GM12874 (cell line): Measurements from ENCODE around the gene OLFML2A.

Experiments
- CTCF ChIP-seq: IDR thresholded peaks from 2 replicates; pipeline ENCODE4 v1.5.1; 2011; ENCODE audit warnings: low read depth, mild to moderate bottlenecking, control low read depth, low read length, moderate library complexity; ENCODE audit not compliant: insufficient read depth

OLFML2A gene

GRCh38 chr9:124843456-124844034 lies 66.6 kb downstream of the OLFML2A start:
- TF ChIP-seq CTCF = no peak

- TF ChIP-seq CTCF = no peak
Measured at GRCh38 chr9:124844291-124844690, 67.4 kb downstream of the OLFML2A start.

DNA sequence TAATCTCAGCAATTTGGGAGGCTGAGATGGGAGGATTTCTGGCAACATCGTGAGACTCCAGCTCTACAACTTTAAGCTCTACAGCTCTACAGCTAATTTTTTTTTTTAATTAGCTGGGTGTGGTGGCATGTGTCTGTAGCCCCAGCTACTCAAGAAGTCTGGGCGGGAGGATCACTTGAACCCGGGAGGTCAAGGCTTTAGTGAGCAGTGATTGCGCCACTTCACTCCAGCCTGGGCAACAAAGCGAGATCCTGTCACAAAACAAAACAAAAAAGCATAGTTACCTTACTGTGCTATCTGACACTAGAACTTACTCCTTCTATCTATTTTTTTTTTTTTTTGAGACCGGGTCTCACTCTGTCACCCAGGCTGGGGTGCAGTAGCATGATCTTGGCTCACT lies 70.0 kb downstream of the OLFML2A start:
- no peak for TF ChIP-seq CTCF

GRCh38 chr9:124849801-124850200 lies 72.9 kb downstream of the OLFML2A start:
- TF ChIP-seq CTCF = no peak

DNA sequence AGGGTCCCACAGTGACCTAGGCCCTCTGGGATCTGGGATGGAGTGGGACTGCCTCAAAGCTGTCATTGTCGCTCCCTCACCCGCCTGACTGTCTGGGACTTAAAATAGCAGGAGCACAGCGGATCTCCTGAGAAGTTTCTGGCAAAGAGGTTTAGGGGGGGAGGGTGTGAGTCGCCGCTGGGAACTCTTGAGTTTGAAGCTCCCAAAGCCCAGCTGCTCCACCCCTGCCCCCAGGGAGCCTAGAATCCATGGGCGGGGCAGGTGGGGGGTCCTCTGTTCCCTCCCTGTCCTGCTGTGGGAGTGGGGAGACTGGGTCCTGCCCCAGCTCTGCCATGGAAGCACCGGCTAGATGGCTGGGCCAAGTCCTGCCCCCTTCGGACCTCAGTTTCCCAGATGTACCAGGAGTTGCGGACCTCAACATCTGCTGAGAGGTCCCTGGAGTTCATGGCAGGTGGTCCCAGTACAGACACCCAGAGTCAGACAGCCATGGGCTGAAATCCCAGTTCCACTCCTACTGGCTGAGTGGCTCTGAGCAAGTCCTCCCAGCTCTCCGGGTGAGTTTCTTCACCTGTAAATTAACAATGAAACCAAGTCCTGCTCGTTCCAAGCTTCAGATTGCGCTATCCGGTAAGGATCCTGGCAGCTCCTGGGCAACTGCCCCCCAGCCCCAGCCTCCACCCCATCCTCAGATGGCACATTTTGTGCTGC lies 75.3 kb downstream of the OLFML2A start:
- TF ChIP-seq CTCF = no peak

DNA sequence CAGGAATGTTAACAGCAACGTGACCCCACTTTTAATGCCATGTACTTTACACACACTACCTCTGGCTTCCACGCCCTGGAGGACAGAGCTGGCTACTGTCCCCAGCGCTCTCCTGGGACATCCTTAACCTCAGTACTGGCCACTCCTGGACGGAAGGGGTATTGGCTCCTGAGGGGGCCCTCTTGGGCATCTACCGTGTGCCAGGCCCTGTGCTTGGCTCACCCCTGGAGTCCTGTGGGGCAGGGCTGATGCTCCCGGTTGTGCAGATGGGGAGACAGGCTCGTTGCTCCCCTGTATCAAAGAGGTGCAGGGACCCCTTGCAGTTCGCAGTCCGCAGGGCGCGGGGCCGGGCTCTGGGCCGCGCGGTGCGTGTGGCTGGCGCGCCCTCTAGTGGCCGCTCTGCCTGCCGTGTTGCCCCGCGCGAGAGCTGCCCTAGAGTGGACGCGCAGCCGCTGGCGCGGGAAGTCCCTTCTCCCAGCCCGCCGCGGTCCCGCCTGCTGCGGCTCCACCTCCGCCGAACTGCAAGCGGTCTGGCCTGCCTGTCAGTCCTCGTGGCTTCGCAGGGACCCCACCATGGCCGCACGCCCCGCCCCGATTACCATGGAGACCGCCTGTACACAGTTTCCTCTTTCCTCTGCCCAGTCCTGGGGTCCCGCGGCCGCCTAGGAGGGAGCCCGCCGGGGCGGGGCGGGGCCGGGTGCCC lies 76.0 kb downstream of the OLFML2A start, which contains the start of gene WDR38:
TSS of gene WDR38 (plus strand) at position 632 of the 703 bp plus-strand sequence. CDS start 72 bp downstream, outside the sequence.
- TF ChIP-seq CTCF = peak; percentile 96

- no peak for TF ChIP-seq CTCF
Measured at GRCh38 chr9:124853605-124854143, 76.7 kb downstream of the OLFML2A start.
